C4-2B (cell line): ENCODE data around the gene SF3A1.

Experiments
- ZFX ChIP-seq: fragments of 450-650 bp; IDR thresholded peaks from 2 replicates; pipeline ENCODE4 v1.6.1; 2017
- TF ChIP-seq, protein P1 (sequence below): fragments of 450-650 bp; conservative IDR thresholded peaks from 2 replicates; pipeline ENCODE4 v1.5.1; 2017; ENCODE audit warnings: mild to moderate bottlenecking

GRCh38 chr22:30400159-30400558, 43.5 kb upstream of the SF3A1 start:
- TF ChIP-seq, protein P1, sequence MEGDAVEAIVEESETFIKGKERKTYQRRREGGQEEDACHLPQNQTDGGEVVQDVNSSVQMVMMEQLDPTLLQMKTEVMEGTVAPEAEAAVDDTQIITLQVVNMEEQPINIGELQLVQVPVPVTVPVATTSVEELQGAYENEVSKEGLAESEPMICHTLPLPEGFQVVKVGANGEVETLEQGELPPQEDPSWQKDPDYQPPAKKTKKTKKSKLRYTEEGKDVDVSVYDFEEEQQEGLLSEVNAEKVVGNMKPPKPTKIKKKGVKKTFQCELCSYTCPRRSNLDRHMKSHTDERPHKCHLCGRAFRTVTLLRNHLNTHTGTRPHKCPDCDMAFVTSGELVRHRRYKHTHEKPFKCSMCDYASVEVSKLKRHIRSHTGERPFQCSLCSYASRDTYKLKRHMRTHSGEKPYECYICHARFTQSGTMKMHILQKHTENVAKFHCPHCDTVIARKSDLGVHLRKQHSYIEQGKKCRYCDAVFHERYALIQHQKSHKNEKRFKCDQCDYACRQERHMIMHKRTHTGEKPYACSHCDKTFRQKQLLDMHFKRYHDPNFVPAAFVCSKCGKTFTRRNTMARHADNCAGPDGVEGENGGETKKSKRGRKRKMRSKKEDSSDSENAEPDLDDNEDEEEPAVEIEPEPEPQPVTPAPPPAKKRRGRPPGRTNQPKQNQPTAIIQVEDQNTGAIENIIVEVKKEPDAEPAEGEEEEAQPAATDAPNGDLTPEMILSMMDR, result no peak
- TF ChIP-seq ZFX, result no peak
